C4-2B (cell line): ENCODE data around the gene KPNB1.

ENCODE experiments used
- H3K27ac ChIP-seq: fragments of 450-650 bp; 2 replicates; pipeline ENCODE4 v1.5.1; 2017
- CTCF ChIP-seq: fragments of 450-650 bp; conservative IDR thresholded peaks from 2 replicates; pipeline ENCODE4 v1.5.1; 2017; ENCODE audit warnings: mild to moderate bottlenecking
- ZFX ChIP-seq: fragments of 450-650 bp; IDR thresholded peaks from 2 replicates; pipeline ENCODE4 v1.6.1; 2017

KPNB1 gene

GRCh38 chr17:47705536-47706530, 56.1 kb downstream of the KPNB1 start:
- TF ChIP-seq CTCF, result no peak
- TF ChIP-seq ZFX, result no peak
- H3K27ac ChIP-seq, result no peak overlapping the region

GRCh38 chr17:47707056-47707804, 57.5 kb downstream of the KPNB1 start:
- TF ChIP-seq CTCF (no peak), ZFX (no peak)
- no peak overlapping the region for H3K27ac ChIP-seq

GRCh38 chr17:47707884-47708283, 58.2 kb downstream of the KPNB1 start:
- no peak for TF ChIP-seq ZFX
- TF ChIP-seq CTCF, result no peak
- H3K27ac ChIP-seq, result no peak overlapping the region

- H3K27ac ChIP-seq, result no peak overlapping the region
- TF ChIP-seq ZFX (no peak), CTCF (no peak)
These were observed 58.7 kb downstream of the KPNB1 start for GRCh38 chr17:47708312-47708863.

- no peak overlapping the region for H3K27ac ChIP-seq
- TF ChIP-seq ZFX, result no peak
- no peak for TF ChIP-seq CTCF
These were observed 59.3 kb downstream of the KPNB1 start for GRCh38 chr17:47708864-47709541.

GRCh38 chr17:47709594-47709993, 59.9 kb downstream of the KPNB1 start:
- H3K27ac ChIP-seq, result no peak overlapping the region
- TF ChIP-seq CTCF, result no peak
- TF ChIP-seq ZFX, result no peak
